GM12878 (cell line): ENCODE data around the gene SFSWAP.

ENCODE experiments used
- CTCF ChIP-seq, 3 experiments: IDR thresholded peaks in 2 of 3; conservative IDR thresholded peaks in 1 of 3; 2 replicates each; pipeline ENCODE4 v1.5.1; 2011; ENCODE audit warnings: low read depth in 3 of 3, low read length in 3 of 3, mild to moderate bottlenecking in 3 of 3, control low read depth in 2 of 3, moderate library complexity in 2 of 3, inconsistent platforms in 1 of 3, mixed read lengths in 1 of 3; ENCODE audit not compliant: control insufficient read depth in 2 of 3, insufficient read depth in 1 of 3; ENCODE audit errors: extremely low read depth in 1 of 3
- RAD51 ChIP-seq: fragments of 450-650 bp; IDR thresholded peaks from 2 replicates; pipeline ENCODE4 v1.6.1; 2016; ENCODE audit warnings: moderate library complexity, mild to moderate bottlenecking, inconsistent platforms
- REST ChIP-seq: IDR thresholded peaks from 2 replicates; pipeline ENCODE4 v1.6.1; 2012; ENCODE audit warnings: mild to moderate bottlenecking, low read depth, low read length
- SIX5 ChIP-seq: IDR thresholded peaks from 2 replicates; pipeline ENCODE4 v1.6.1; 2011; ENCODE audit warnings: mild to moderate bottlenecking, low read depth, low read length, moderate library complexity; ENCODE audit not compliant: severe bottlenecking
- SREBF2 ChIP-seq: IDR thresholded peaks from 2 replicates; pipeline ENCODE4 v1.6.1; 2012; ENCODE audit warnings: mild to moderate bottlenecking, low read length
- TBL1XR1 ChIP-seq: IDR thresholded peaks from 2 replicates; pipeline ENCODE4 v1.6.1; 2012; ENCODE audit warnings: low read depth, low read length, improper control_type of control experiment
- USF2 ChIP-seq: IDR thresholded peaks from 2 replicates; pipeline ENCODE4 v1.6.1; 2011; ENCODE audit warnings: low read depth, low read length, improper control_type of control experiment, borderline replicate concordance

- TF ChIP-seq SREBF2 (no peak), SIX5 (no peak), USF2 (no peak), RAD51 (no peak), CTCF (IDR thresholded peaks at IDR 0.05 in 2 of 3, conservative IDR thresholded peaks at IDR 0.05 in 1 of 3; ENCODE audit: control insufficient read depth in 2 of 3, extremely low read depth in 1 of 3, insufficient read depth in 1 of 3, low read depth in 3 of 3, low read length in 3 of 3) (no peak), TBL1XR1 (no peak), REST (no peak)
Measured at GRCh38 chr12:131835616-131836171, 124.8 kb downstream of the SFSWAP start.
